GM23338 (cell line): ENCODE results near the gene CNTNAP2. TPM values are rescaled to one million over a fixed set of nuclear protein-coding genes. Genes with fewer than 3 reads are reported as not detected.

Experiments
- ATAC-seq: fragments of 200-7000 bp; cut with Tn5 transposase; 3 replicates; pipeline ENCODE4 v1.9.1; 2020
- DNase-seq: peaks from one replicate; pipeline ENCODE4 v3.0.0-alpha.2; 2015; ENCODE audit warnings: low spot score
- H2AFZ ChIP-seq: fragments of 200-600 bp; sonication (generic); 2 replicates; pipeline ENCODE4 v1.8.0; 2016; ENCODE audit warnings: antibody characterized with exemption, mild to moderate bottlenecking, moderate library complexity
- H3F3A ChIP-seq: fragments of 200-600 bp; sonication (generic); replicated peaks from 2 replicates; pipeline ENCODE4 v1.8.0; 2017; ENCODE audit warnings: antibody characterized with exemption, mixed run types, low read depth
- H3K27ac ChIP-seq: fragments of 200-600 bp; sonication (generic); 2 replicates; pipeline ENCODE4 v1.6.1; 2016; ENCODE audit warnings: low read depth
- H3K27me3 ChIP-seq: fragments of 200-600 bp; sonication (generic); 2 replicates; pipeline ENCODE4 v1.8.0; 2016; ENCODE audit warnings: mild to moderate bottlenecking, mixed run types, moderate library complexity; ENCODE audit not compliant: insufficient read depth
- H3K36me3 ChIP-seq: fragments of 200-600 bp; sonication (generic); 2 replicates; pipeline ENCODE4 v1.8.0; 2016; ENCODE audit warnings: mild to moderate bottlenecking; ENCODE audit not compliant: insufficient read depth
- H3K4me1 ChIP-seq: fragments of 200-600 bp; sonication (generic); 2 replicates; pipeline ENCODE4 v1.8.0; 2016; ENCODE audit warnings: mild to moderate bottlenecking, moderate library complexity; ENCODE audit not compliant: insufficient read depth
- H3K4me2 ChIP-seq: fragments of 200-600 bp; sonication (generic); 2 replicates; pipeline ENCODE4 v1.7.1; 2017; ENCODE audit warnings: mixed run types
- H3K4me3 ChIP-seq: fragments of 200-600 bp; sonication (generic); 2 replicates; pipeline ENCODE4 v1.6.1; 2016; ENCODE audit warnings: mixed run types
- H3K79me2 ChIP-seq: fragments of 200-600 bp; sonication (generic); replicated peaks from 2 replicates; pipeline ENCODE4 v1.8.0; 2017; ENCODE audit warnings: mild to moderate bottlenecking; ENCODE audit not compliant: insufficient read depth
- H3K9me2 ChIP-seq: fragments of 200-600 bp; sonication (generic); 2 replicates; pipeline ENCODE4 v1.8.0; 2017; ENCODE audit not compliant: insufficient read depth
- H4K20me1 ChIP-seq: fragments of 200-600 bp; sonication (generic); replicated peaks from 2 replicates; pipeline ENCODE4 v1.8.0; 2017; ENCODE audit warnings: mild to moderate bottlenecking; ENCODE audit not compliant: insufficient read depth
- H3K27ac Mint-ChIP-seq: 2 replicates; pipeline ENCODE4 v1.8.0; 2020; ENCODE audit warnings: inconsistent platforms, mild to moderate bottlenecking, moderate library complexity, mixed read lengths
- H3K27me3 Mint-ChIP-seq: 3 replicates; pipeline ENCODE4 v1.8.0; 2022; ENCODE audit warnings: low read depth, mild to moderate bottlenecking, moderate library complexity, mixed read lengths, inconsistent platforms; ENCODE audit not compliant: insufficient read depth, poor library complexity
- H3K36me3 Mint-ChIP-seq: 3 replicates; pipeline ENCODE4 v1.8.0; 2021; ENCODE audit warnings: low read depth, mild to moderate bottlenecking, inconsistent platforms, moderate library complexity, mixed read lengths
- H3K4me1 Mint-ChIP-seq: 3 replicates; pipeline ENCODE4 v1.8.0; 2020; ENCODE audit warnings: mild to moderate bottlenecking, inconsistent platforms, mixed read lengths
- H3K4me3 Mint-ChIP-seq: 3 replicates; pipeline ENCODE4 v1.8.0; 2021; ENCODE audit warnings: moderate library complexity, mild to moderate bottlenecking, inconsistent platforms, mixed read lengths
- H3K9me3 Mint-ChIP-seq: 3 replicates; pipeline ENCODE4 v1.8.0; 2020; ENCODE audit warnings: moderate library complexity, mild to moderate bottlenecking, inconsistent platforms, mixed read lengths
- CREB1 ChIP-seq: fragments of 250-450 bp; sonication (Bioruptor Pico); IDR thresholded peaks from 2 replicates; pipeline ENCODE4 v1.5.0; 2020; ENCODE audit warnings: low read depth, mild to moderate bottlenecking, moderate library complexity
- EZH2 ChIP-seq: fragments of 200-600 bp; sonication (generic); IDR thresholded peaks from one replicate; pipeline ENCODE4 v1.8.0; 2017; ENCODE audit warnings: antibody characterized with exemption, mild to moderate bottlenecking, low read depth; ENCODE audit not compliant: unreplicated experiment
- EZH2phosphoT487 ChIP-seq: fragments of 200-600 bp; sonication (generic); IDR thresholded peaks from one replicate; pipeline ENCODE4 v1.8.1; 2018; ENCODE audit warnings: antibody characterized with exemption; ENCODE audit not compliant: unreplicated experiment
- JUNB ChIP-seq: IDR thresholded peaks from one replicate; pipeline ENCODE4 v1.6.1; 2016; ENCODE audit warnings: antibody characterized with exemption; ENCODE audit not compliant: unreplicated experiment
- NANOG ChIP-seq: IDR thresholded peaks from 2 replicates; pipeline ENCODE4 v1.6.1; 2016; ENCODE audit warnings: antibody characterized with exemption, borderline replicate concordance
- POLR2AphosphoS5 ChIP-seq: IDR thresholded peaks from 2 replicates; pipeline ENCODE4 v1.6.1; 2016; ENCODE audit warnings: antibody characterized with exemption, low read depth
- STAT1 ChIP-seq: IDR thresholded peaks from one replicate; pipeline ENCODE4 v1.6.1; 2016; ENCODE audit warnings: antibody characterized with exemption; ENCODE audit not compliant: unreplicated experiment
- ZNF114 ChIP-seq: fragments of 250-450 bp; sonication (Bioruptor Pico); IDR thresholded peaks from 2 replicates; pipeline ENCODE4 v1.5.0; 2020; ENCODE audit warnings: mild to moderate bottlenecking, moderate library complexity
- ZNF331 ChIP-seq: fragments of 250-450 bp; sonication (Bioruptor Pico); IDR thresholded peaks from 2 replicates; pipeline ENCODE4 v1.5.0; 2020; ENCODE audit warnings: low read depth, mild to moderate bottlenecking, moderate library complexity
- ZNF462 ChIP-seq: fragments of 250-450 bp; sonication (Bioruptor Pico); IDR thresholded peaks from 2 replicates; pipeline ENCODE4 v1.5.0; 2020; ENCODE audit warnings: mild to moderate bottlenecking, moderate library complexity
- polyA plus RNA-seq: library from polyadenylated mRNA; unstranded; fragments of >200 nt; fragmentation: Nextera tagmentation; extraction: Ambion mirVana; gene quantifications from 2 replicates; pipeline ENCODE4 v1.2.1, GENCODE V29; 2016
- total RNA-seq: library from RNA; depleted of rRNA; stranded (reverse); fragments of >200 nt; shearing (Covaris generic); gene quantifications from 2 replicates; pipeline ENCODE4 v1.2.3, GENCODE V29; 2014
- TF ChIP-seq, protein P1 (sequence below), 2 experiments: fragments of 200-600 bp in 1 of 2; sonication (generic) in 1 of 2; conservative IDR thresholded peaks; 2 replicates each; pipeline versions ENCODE4 v1.5.1 to v1.6.1; 2016 to 2017; ENCODE audit warnings: antibody characterized with exemption in 2 of 2, low read depth in 2 of 2, mild to moderate bottlenecking in 2 of 2, moderate library complexity in 1 of 2
- TF ChIP-seq, protein P2 (sequence below): IDR thresholded peaks from one replicate; pipeline ENCODE4 v1.6.1; 2018; ENCODE audit warnings: antibody characterized with exemption; ENCODE audit not compliant: unreplicated experiment
- TF ChIP-seq, protein P3 (sequence below): IDR thresholded peaks from 2 replicates; pipeline ENCODE4 v1.6.1; 2016; ENCODE audit warnings: antibody characterized with exemption

CNTNAP2 gene
- total and polyA plus RNA-seq, 2 experiments from 2014 or later = 38.2 to 61.3 TPM

GRCh38 chr7:146764458-146764857, 647.9 kb downstream of the CNTNAP2 start:
- Mint-ChIP-seq H3K4me3 (no peak overlapping the region), H3K4me1 (no peaks in the 10 kb centered on the region), H3K36me3 (no peaks in the 10 kb centered on the region), H3K9me3 (peaks cover 15% of the 10 kb centered on the region), H3K27ac (no peak overlapping the region), H3K27me3 (no peaks in the 10 kb centered on the region)
- ATAC-seq (no peak), DNase-seq (no peak)
- H3K4me1 ChIP-seq = no peaks in the 10 kb centered on the region
- H3K36me3 ChIP-seq = no peaks in the 10 kb centered on the region; the same call in 1 of the 2 replicates
- H3K9me2 ChIP-seq = no peaks in the 10 kb centered on the region
- H2AFZ ChIP-seq = no peak overlapping the region
- no peaks in the 10 kb centered on the region for H3F3A ChIP-seq
- H3K79me2 ChIP-seq = no peaks in the 10 kb centered on the region
- H3K4me3 ChIP-seq = no peak overlapping the region
- TF ChIP-seq ZNF114 (CRISPR knock-in tag) = no peak
- no peak for TF ChIP-seq JUNB
- TF ChIP-seq STAT1 = no peak
- no peak for TF ChIP-seq ZNF331 (CRISPR knock-in tag)
- TF ChIP-seq CREB1 (CRISPR knock-in tag) = no peak
- no peak for TF ChIP-seq EZH2phosphoT487
- TF ChIP-seq, protein P1, sequence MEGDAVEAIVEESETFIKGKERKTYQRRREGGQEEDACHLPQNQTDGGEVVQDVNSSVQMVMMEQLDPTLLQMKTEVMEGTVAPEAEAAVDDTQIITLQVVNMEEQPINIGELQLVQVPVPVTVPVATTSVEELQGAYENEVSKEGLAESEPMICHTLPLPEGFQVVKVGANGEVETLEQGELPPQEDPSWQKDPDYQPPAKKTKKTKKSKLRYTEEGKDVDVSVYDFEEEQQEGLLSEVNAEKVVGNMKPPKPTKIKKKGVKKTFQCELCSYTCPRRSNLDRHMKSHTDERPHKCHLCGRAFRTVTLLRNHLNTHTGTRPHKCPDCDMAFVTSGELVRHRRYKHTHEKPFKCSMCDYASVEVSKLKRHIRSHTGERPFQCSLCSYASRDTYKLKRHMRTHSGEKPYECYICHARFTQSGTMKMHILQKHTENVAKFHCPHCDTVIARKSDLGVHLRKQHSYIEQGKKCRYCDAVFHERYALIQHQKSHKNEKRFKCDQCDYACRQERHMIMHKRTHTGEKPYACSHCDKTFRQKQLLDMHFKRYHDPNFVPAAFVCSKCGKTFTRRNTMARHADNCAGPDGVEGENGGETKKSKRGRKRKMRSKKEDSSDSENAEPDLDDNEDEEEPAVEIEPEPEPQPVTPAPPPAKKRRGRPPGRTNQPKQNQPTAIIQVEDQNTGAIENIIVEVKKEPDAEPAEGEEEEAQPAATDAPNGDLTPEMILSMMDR (conservative IDR thresholded peaks at IDR 0.05; ENCODE audit: low read depth in 2 of 2) = no peak
- TF ChIP-seq, protein P2, sequence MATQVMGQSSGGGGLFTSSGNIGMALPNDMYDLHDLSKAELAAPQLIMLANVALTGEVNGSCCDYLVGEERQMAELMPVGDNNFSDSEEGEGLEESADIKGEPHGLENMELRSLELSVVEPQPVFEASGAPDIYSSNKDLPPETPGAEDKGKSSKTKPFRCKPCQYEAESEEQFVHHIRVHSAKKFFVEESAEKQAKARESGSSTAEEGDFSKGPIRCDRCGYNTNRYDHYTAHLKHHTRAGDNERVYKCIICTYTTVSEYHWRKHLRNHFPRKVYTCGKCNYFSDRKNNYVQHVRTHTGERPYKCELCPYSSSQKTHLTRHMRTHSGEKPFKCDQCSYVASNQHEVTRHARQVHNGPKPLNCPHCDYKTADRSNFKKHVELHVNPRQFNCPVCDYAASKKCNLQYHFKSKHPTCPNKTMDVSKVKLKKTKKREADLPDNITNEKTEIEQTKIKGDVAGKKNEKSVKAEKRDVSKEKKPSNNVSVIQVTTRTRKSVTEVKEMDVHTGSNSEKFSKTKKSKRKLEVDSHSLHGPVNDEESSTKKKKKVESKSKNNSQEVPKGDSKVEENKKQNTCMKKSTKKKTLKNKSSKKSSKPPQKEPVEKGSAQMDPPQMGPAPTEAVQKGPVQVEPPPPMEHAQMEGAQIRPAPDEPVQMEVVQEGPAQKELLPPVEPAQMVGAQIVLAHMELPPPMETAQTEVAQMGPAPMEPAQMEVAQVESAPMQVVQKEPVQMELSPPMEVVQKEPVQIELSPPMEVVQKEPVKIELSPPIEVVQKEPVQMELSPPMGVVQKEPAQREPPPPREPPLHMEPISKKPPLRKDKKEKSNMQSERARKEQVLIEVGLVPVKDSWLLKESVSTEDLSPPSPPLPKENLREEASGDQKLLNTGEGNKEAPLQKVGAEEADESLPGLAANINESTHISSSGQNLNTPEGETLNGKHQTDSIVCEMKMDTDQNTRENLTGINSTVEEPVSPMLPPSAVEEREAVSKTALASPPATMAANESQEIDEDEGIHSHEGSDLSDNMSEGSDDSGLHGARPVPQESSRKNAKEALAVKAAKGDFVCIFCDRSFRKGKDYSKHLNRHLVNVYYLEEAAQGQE = no peak
- TF ChIP-seq EZH2 = no peak
- no peak for TF ChIP-seq NANOG
- no peak for TF ChIP-seq ZNF462 (CRISPR knock-in tag)
- no peak for TF ChIP-seq POLR2AphosphoS5
- TF ChIP-seq, protein P3, sequence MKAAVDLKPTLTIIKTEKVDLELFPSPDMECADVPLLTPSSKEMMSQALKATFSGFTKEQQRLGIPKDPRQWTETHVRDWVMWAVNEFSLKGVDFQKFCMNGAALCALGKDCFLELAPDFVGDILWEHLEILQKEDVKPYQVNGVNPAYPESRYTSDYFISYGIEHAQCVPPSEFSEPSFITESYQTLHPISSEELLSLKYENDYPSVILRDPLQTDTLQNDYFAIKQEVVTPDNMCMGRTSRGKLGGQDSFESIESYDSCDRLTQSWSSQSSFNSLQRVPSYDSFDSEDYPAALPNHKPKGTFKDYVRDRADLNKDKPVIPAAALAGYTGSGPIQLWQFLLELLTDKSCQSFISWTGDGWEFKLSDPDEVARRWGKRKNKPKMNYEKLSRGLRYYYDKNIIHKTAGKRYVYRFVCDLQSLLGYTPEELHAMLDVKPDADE = no peak
- no peaks in the 10 kb centered on the region for H4K20me1 ChIP-seq
- no peak overlapping the region for H3K27ac ChIP-seq
- no peak overlapping the region for H3K4me2 ChIP-seq
- H3K27me3 ChIP-seq = no peaks in the 10 kb centered on the region
